BJ (cell line): ENCODE data around the gene CKAP2. TPM values are rescaled to one million over a fixed set of nuclear protein-coding genes. Genes with fewer than 3 reads are reported as not detected.

Experiments used
- CTCF ChIA-PET: fragments of 350-600 bp; formaldehyde crosslinking; extraction: SDS; loops from one replicate; lab custom pipeline; 2021; ENCODE audit warnings: antibody characterized with exemption, inconsistent platforms; lab: Yijun Ruan, JAX
- POLR2A ChIA-PET: fragments of 300-600 bp; sonication (Branson Sonifier 250); formaldehyde crosslinking; extraction: SDS; loops from one replicate; lab custom pipeline; 2021; ENCODE audit warnings: antibody characterized with exemption; lab: Charles Lee
- DNase-seq: peaks from one replicate; pipeline ENCODE4 v3.0.0-alpha.2; 2011; ENCODE audit warnings: low read depth
- H3K27me3 ChIP-seq: 2 replicates; pipeline ENCODE4 v1.6.0; 2011; ENCODE audit warnings: low read length; ENCODE audit not compliant: control insufficient read depth, insufficient read depth
- H3K36me3 ChIP-seq: 2 replicates; pipeline ENCODE4 v1.5.1; 2011; ENCODE audit warnings: low read length; ENCODE audit not compliant: control insufficient read depth, insufficient read depth
- H3K4me3 ChIP-seq: 2 replicates; pipeline ENCODE4 v1.5.1; 2011; ENCODE audit warnings: low read depth, mild to moderate bottlenecking, control low read depth, low read length
- CTCF ChIP-seq: IDR thresholded peaks from 2 replicates; pipeline ENCODE4 v1.5.1; 2011; ENCODE audit warnings: low read depth, mild to moderate bottlenecking, control low read depth, inconsistent platforms, low read length, moderate library complexity; ENCODE audit not compliant: insufficient read depth
- polyA plus RNA-seq: library from polyadenylated mRNA; depleted of rRNA; stranded (reverse); fragments of >200 nt; gene quantifications from 2 replicates; pipeline ENCODE4 v1.2.3, GENCODE V29; 2011

The CKAP2 gene
- polyA plus RNA-seq, 1 experiment, result 9.6 TPM

- POLR2A ChIA-PET, result no interaction called here
- TF ChIP-seq CTCF, result no peak
Measured at GRCh38 chr13:52447815-52448552, 7.3 kb upstream of the CKAP2 start.

GRCh38 chr13:52449331-52450011 is 5.8 kb upstream of the CKAP2 start:
- H3K36me3 ChIP-seq, result no peaks in the 10 kb centered on the region
- H3K27me3 ChIP-seq, result no peaks in the 10 kb centered on the region
- CTCF ChIA-PET, result interaction anchor here (0.6 to 3.9 kb wide), 27 partner anchors 9 to 547 kb away, joined by 3 to 56 read pairs (median 6); partner anchors contain the start of gene ALG11
- POLR2A ChIA-PET, result no interaction called here
- TF ChIP-seq CTCF, result no peak
- H3K4me3 ChIP-seq, result peak overlapping the region; percentile 67
- no peak for DNase-seq

More at GRCh38 chr13:52447815-52448552, 7.3 kb upstream of the CKAP2 start:
- Histone ChIP-seq H3K4me3 (no peak overlapping the region), H3K27me3 (no peaks in the 10 kb centered on the region), H3K36me3 (no peaks in the 10 kb centered on the region)
- CTCF ChIA-PET, result interaction anchor here (1.2 to 1.9 kb wide), 4 partner anchors 11 to 246 kb away, joined by 3 to 7 read pairs (median 4); no protein-coding TSS in a partner anchor
- DNase-seq, result no peak

- DNase-seq, result peak; percentile 46
- H3K4me3 ChIP-seq, result peak within 1 kb of the TSS; percentile 67
- TF ChIP-seq CTCF, result peak; percentile 80
- no peaks in the 10 kb centered on the region for H3K27me3 ChIP-seq
- ChIA-PET POLR2A (no interaction called here), CTCF (interaction anchor here (0.6 to 3.9 kb wide), 48 partner anchors 9 to 555 kb away, joined by 3 to 56 read pairs (median 4); partner anchors contain the start of genes ALG11, SUGT1 and THSD1)
- H3K36me3 ChIP-seq, result no peaks in the 10 kb centered on the region
Measured at GRCh38 chr13:52450012-52450792, 5.1 kb upstream of the CKAP2 start, which contains the start of gene VPS36. Gene VPS36 (minus strand): TSS chr13:52450634. CDS start chr13:52450594, 40 bp downstream.

GRCh38 chr13:52450793-52451116 is 4.5 kb upstream of the CKAP2 start:
- TF ChIP-seq CTCF, result no peak
- Histone ChIP-seq H3K36me3 (no peaks in the 10 kb centered on the region), H3K27me3 (no peaks in the 10 kb centered on the region), H3K4me3 (no peak overlapping the region)
- no peak for DNase-seq
- CTCF ChIA-PET, result interaction anchor here (0.6 to 3.9 kb wide), 37 partner anchors 9 to 557 kb away, joined by 3 to 56 read pairs (median 4); partner anchors contain the start of genes SUGT1 and THSD1
- POLR2A ChIA-PET, result no interaction called here
